AG09319 (cell line): Measurements from ENCODE around the gene AIFM3.

Source experiments
- DNase-seq: peaks from one replicate; pipeline ENCODE4 v3.0.0-alpha.2; 2010; ENCODE audit warnings: low read depth; ENCODE audit errors: extremely low read depth
- TF ChIP-seq, protein P1 (sequence below): IDR thresholded peaks from 2 replicates; pipeline ENCODE4 v1.5.1; 2011; ENCODE audit warnings: low read depth, mild to moderate bottlenecking, inconsistent platforms, low read length, moderate library complexity

AIFM3 gene

DNA sequence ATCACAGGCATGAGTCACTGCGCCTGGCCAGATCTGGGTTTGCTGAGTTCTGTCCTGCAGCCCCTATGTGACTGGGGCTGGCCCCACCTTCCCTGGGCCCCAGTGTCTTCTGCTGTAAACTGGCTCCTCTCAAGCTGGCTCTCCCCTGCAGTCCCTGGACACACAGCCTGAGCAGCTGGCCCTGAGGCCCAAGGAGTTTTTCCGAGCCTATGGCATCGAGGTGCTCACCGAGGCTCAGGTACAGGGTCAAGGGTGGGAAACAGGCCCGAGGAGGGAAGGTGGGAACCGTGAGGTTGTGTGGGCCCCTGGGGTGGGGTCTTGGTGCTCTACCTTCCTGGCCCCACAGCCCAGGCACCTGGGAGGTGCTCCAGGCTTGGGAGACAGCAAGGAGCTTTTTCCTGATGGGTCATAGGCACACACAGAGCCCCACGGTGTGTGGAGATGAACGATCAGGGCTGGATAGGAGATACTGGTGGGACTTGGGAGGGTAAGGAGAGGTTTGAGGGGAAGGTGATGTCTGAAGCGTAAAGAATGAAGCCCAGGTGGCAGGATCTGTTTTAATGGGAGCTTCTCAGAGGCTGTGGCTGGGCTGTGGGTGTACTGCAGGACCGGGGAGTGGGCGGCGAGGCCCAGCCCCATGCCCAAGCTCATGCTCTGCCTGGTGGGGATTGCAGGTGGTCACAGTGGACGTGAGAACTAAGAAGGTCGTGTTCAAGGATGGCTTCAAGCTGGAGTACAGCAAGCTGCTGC, 8.7 kb downstream of the AIFM3 start:
- DNase-seq, result no peak
- TF ChIP-seq, protein P1, sequence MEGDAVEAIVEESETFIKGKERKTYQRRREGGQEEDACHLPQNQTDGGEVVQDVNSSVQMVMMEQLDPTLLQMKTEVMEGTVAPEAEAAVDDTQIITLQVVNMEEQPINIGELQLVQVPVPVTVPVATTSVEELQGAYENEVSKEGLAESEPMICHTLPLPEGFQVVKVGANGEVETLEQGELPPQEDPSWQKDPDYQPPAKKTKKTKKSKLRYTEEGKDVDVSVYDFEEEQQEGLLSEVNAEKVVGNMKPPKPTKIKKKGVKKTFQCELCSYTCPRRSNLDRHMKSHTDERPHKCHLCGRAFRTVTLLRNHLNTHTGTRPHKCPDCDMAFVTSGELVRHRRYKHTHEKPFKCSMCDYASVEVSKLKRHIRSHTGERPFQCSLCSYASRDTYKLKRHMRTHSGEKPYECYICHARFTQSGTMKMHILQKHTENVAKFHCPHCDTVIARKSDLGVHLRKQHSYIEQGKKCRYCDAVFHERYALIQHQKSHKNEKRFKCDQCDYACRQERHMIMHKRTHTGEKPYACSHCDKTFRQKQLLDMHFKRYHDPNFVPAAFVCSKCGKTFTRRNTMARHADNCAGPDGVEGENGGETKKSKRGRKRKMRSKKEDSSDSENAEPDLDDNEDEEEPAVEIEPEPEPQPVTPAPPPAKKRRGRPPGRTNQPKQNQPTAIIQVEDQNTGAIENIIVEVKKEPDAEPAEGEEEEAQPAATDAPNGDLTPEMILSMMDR, result no peak

GRCh38 chr22:20976291-20976877, 9.3 kb downstream of the AIFM3 start:
- no peak for DNase-seq
- TF ChIP-seq, protein P1, result no peak

DNA sequence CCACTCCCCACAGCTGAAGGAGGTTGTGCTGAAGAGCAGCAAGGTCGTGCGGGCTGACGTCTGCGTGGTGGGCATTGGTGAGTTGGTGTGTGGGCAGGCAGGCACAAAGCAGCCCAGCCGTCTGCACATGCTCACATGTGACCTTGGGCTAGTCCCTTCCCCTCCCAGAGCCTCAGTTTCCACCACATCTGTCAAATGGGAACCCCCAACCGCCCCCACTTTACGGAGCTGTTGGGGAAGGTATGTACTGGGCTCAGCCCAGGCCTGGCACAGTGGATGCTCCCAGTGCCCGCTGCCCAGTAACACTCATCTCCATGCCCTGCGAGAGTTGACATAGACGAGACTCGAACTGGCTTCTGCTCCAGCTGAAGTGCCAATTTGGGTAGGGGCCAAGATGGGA, 10.0 kb downstream of the AIFM3 start:
- TF ChIP-seq, protein P1, result no peak
- DNase-seq, result no peak

- no peak for DNase-seq
- TF ChIP-seq, protein P1, result no peak
Observed at GRCh38 chr22:20977516-20978170, 10.6 kb downstream of the AIFM3 start.

- DNase-seq, result no peak
- TF ChIP-seq, protein P1, result no peak
Observed at GRCh38 chr22:20978419-20978818, 11.4 kb downstream of the AIFM3 start.

GRCh38 chr22:20979243-20979809, 12.3 kb downstream of the AIFM3 start:
- TF ChIP-seq, protein P1, result no peak
- DNase-seq, result no peak
